HG02763 (cell line): ENCODE results near the gene ASH1L.
"Not testable (repeated sequence)": the region's sequence is repeated elsewhere in the genome, so short reads cannot be mapped to it uniquely, and the experiment has no call there.

Experiments
- ATAC-seq: cut with Tn5 transposase; IDR thresholded peaks from one replicate; pipeline ENCODE4 v1.9.1; 2021; ENCODE audit warnings: mild to moderate bottlenecking, moderate library complexity; ENCODE audit not compliant: unreplicated experiment

The ASH1L gene

GRCh38 chr1:155499263-155499662 is 63.3 kb downstream of the ASH1L start:
- ATAC-seq = no peak

DNA sequence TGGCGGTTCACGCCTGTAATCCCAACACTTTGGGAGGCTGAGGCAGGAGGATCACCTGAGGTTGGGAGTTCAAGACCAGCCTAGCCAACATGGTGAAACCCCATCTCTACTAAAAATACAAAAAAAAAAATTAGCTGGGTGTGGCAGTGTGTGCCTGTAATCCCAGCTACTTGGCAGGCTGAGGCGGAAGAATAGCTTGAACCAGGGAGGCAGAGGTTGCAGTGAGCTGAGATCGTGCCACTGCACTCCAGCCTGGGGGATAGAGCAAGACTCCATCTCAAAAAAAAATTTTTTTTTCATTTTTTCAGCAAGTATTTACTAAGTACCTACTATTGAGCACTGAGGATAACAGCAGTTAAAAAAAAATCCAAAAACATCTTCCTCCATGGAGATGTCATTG is 69.0 kb downstream of the ASH1L start:
- not testable (repeated sequence) for ATAC-seq

GRCh38 chr1:155488419-155488818 is 74.2 kb downstream of the ASH1L start:
- not testable (repeated sequence) for ATAC-seq

GRCh38 chr1:155487541-155487940 is 75.1 kb downstream of the ASH1L start:
- ATAC-seq = no peak

GRCh38 chr1:155486952-155487351 is 75.7 kb downstream of the ASH1L start:
- not testable (repeated sequence) for ATAC-seq

- no peak for ATAC-seq
Observed at GRCh38 chr1:155485945-155486344, 76.7 kb downstream of the ASH1L start.

GRCh38 chr1:155485222-155485621 is 77.4 kb downstream of the ASH1L start:
- no peak for ATAC-seq

- no peak for ATAC-seq
Observed at GRCh38 chr1:155481741-155482241, 80.8 kb downstream of the ASH1L start.

DNA sequence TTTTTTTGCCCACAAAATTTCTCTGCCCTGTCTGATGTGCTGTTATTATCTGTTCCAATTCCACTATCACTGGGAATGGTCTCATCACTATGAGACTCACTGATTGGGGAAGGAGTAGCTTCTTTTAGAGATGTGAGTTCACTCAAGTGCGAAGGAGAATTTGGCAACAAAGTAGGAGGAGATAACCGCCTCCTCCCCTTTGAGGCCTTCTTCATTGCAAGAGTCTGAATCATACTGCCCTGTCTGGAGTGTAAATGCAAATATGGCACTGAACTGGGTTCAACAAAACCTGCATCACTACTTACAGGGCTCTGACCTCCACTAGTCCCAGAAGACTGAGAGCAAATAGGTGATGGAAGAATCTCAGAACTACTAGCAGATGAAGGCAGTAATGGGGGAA is 83.4 kb downstream of the ASH1L start:
- no peak for ATAC-seq

GRCh38 chr1:155478270-155478852 is 84.2 kb downstream of the ASH1L start:
- no peak for ATAC-seq

DNA sequence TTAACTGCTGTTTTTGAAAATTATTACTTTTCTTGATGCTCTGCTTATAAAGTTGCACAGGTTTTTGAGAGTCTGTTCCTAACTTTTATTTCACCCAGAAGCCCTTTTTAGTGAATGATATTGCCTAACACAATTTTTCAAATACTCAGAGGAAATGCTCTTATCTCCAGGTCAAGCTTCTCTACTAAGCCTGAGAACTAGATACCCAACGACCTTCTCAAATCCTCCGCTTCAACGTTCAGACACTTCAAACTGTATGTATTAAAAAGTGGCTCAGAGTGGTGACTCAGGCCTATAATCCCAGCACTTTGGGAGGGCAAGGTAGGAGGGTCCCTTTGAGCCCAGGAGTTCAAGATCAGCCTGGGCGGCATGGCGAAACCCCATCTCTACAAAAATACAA is 88.5 kb downstream of the ASH1L start:
- no peak for ATAC-seq

- no peak for ATAC-seq
Observed at GRCh38 chr1:155473151-155473821, 89.3 kb downstream of the ASH1L start.

GRCh38 chr1:155472491-155473083 is 90.0 kb downstream of the ASH1L start:
- no peak for ATAC-seq

DNA sequence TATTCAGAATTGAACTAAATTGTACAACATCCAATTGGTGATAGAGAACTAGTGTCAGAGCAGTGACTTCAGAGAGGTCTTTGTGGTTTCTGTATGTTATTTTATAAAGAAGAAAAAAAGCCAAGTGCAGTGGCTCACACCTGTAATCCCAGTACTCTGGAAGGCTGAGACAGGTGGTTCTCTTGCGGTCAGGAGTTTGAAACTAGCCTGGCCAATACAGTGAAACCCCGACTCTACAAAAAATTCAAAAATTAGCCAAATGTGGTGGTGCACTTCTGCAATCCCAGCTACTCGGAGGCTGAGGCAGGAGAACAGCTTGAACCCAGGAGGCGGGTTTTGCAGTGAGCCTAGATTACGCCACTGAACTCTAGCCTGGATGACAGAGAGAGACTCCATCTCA is 90.7 kb downstream of the ASH1L start:
- no peak for ATAC-seq

- no peak for ATAC-seq
Observed at GRCh38 chr1:155471026-155471425, 91.6 kb downstream of the ASH1L start.

GRCh38 chr1:155466996-155467395 is 95.6 kb downstream of the ASH1L start:
- ATAC-seq = no peak

DNA sequence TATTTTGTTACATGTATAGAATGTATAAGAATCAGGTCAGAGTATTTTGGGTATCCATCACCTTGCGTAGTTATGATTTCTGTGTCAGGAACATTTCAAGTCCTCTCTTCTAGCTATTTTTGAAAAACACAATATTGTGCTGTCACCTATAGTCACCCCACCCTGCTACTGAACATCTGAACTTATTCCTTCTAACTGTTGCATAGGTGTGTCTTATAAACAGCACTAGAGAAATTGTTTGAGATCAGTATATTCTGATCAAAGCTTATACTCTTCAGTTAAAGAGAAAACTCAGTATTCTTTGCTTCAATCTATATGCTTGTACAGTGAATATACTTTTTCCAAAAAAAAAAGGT is 96.0 kb downstream of the ASH1L start:
- no peak for ATAC-seq

DNA sequence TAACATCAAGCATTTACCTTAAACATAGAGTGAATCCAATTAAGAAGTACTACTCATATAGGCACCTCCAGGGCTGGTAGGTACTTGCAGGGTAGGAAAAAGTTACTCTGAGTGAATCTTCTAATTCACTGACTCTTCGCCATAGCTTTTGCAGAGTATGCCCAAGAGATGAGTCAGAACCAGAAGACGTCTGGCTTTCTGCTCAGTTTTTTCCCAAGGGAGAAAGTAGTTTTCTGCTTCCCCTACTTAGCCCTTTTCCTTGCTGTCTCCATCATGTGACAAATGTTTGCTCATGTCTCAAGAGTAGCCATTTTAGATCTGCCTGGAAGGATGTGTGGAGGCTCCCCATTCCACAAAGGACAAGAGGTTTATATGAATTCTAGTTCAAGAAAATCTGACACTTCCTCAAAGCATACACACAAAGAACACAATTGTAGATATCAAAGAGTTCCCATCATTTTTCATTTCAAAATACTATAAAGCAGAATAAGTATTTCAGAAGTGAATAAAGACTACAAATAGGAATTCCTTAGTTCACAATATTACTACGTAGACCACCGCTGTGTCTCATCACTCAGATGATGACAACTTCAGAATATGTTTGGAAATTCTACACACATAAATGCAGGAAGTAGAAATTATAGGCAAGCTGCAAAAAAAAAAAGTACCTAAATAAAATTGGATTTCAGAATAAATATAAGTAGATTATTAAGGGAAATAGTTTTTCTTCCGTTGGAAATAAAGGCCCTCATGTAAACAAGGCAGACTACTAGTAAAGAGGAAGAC is 98.5 kb downstream of the ASH1L start:
- no peak for ATAC-seq

GRCh38 chr1:155458111-155458510 is 104.5 kb downstream of the ASH1L start:
- ATAC-seq = no peak

- no peak for ATAC-seq
Observed at GRCh38 chr1:155457266-155457665, 105.3 kb downstream of the ASH1L start.

DNA sequence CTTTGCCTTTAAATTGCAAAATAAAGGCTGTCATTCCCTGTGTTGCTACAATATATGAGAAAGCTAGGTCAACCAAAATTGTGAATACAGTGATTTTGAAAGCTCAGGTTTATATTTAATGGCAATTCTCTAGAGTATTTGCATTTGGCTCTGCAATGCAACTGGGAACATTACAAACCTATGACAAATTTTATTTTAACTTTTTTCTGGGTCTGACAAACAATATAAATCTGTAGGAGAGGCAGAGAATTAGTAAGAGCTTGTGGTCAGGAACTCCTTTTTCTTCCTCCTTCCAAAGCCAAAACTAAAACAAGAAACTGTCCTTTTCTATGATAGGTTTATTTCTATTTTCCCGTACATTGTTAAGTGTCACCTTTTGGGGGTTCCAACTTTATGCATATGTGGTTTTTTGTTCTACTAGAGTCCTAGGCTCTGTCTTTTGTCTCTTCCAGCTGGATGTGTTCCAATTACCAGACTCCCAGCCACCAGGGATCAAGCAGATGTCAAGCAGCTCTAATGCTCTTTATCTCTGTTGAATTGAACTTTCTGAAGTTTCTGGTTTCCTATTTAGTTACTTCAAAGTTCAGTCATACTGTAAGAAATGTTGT is 106.9 kb downstream of the ASH1L start:
- ATAC-seq = no peak
